Measurements from ENCODE around the gene KRTAP1-1. TPM values are rescaled to one million over a fixed set of nuclear protein-coding genes. Genes with fewer than 3 reads are reported as not detected.
"Not testable (repeated sequence)": the region's sequence is repeated elsewhere in the genome, so short reads cannot be mapped to it uniquely, and the experiment has no call there.

KRTAP1-1 gene
- total RNA-seq, 1 donor from 2014 or later, result not detected

DNA sequence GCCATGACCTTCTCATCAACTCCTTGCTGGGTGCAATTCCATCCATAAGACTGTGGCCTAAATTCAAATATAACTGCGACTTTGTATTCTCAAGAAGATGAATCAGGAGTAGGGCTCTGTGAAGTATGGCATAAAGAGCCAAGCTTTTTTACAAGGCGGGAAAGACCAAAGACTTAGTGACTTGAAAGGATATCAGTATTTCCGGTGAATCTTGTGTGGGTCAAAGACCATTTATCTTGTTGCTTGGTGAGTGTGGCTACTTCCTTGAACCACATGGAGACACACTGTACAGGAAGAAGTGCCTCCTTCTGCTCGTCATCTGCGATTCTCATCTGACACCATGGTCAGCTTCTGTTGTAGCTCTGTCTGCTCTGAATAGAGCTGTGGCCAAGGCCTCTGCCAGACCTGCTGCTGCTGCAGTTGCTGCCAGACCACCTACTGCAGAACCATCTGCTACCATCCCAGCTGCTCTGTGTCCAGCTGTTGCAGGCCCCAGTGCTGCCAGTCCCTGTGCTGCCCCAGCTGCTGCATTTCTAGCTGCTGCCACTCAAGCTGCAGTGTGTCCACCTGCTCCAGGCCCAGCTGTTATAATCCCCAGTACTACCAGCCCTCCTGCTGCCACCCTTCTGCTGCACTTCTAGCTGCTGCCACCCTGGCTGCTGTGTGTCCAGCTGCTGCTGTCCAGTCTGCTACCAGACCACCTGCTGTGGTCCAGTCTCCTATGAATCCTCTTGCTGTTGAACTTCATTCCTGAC lies 30.5 kb upstream of the KRTAP1-1 start:
- DNase-seq (ENCODE audit: low read depth), result no peak
- Histone ChIP-seq H3K36me3 (ENCODE audit: control insufficient read depth, insufficient read depth, low read length) (no peaks in the 10 kb centered on the region), H3K4me3 (ENCODE audit: low read depth, low read length) (no peak overlapping the region), H3K27me3 (ENCODE audit: control insufficient read depth, insufficient read depth, low read length) (no peaks in the 10 kb centered on the region)
- peak; percentile 50 for FAIRE-seq
- TF ChIP-seq, protein P1, sequence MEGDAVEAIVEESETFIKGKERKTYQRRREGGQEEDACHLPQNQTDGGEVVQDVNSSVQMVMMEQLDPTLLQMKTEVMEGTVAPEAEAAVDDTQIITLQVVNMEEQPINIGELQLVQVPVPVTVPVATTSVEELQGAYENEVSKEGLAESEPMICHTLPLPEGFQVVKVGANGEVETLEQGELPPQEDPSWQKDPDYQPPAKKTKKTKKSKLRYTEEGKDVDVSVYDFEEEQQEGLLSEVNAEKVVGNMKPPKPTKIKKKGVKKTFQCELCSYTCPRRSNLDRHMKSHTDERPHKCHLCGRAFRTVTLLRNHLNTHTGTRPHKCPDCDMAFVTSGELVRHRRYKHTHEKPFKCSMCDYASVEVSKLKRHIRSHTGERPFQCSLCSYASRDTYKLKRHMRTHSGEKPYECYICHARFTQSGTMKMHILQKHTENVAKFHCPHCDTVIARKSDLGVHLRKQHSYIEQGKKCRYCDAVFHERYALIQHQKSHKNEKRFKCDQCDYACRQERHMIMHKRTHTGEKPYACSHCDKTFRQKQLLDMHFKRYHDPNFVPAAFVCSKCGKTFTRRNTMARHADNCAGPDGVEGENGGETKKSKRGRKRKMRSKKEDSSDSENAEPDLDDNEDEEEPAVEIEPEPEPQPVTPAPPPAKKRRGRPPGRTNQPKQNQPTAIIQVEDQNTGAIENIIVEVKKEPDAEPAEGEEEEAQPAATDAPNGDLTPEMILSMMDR (IDR thresholded peaks at IDR 0.05; ENCODE audit: insufficient read depth, low read length, severe bottlenecking), result no peak

- FAIRE-seq (no peak), DNase-seq (ENCODE audit: low read depth) (no peak)
- H3K27me3 ChIP-seq (ENCODE audit: control insufficient read depth, insufficient read depth, low read length), result no peaks in the 10 kb centered on the region
- no peaks in the 10 kb centered on the region for H3K36me3 ChIP-seq (ENCODE audit: control insufficient read depth, insufficient read depth, low read length)
- H3K4me3 ChIP-seq (ENCODE audit: low read depth, low read length), result no peak overlapping the region
- TF ChIP-seq, protein P1 (IDR thresholded peaks at IDR 0.05; ENCODE audit: insufficient read depth, low read length, severe bottlenecking), result no peak
Measured at GRCh38 chr17:41069031-41069430, 27.8 kb upstream of the KRTAP1-1 start.

DNA sequence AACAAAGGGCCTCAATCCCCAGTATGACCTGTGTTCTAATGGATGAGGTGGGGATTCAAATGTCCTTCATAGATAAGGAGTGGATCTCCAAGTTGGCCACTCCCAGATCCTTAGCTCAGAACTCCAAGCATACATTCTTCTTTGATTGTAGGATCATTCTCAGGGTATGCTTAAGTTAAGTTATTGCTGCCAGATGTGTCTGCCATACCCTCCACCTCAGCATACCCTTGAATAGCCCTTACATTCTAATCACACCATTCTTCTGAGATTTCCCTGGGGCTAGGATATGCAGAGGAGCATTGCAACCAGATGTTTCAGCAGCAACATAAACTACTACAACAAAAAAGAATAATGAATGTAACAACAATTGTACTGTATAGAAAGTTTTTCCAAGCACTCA lies 26.0 kb upstream of the KRTAP1-1 start:
- H3K4me3 ChIP-seq (ENCODE audit: low read depth, low read length), result no peak overlapping the region
- DNase-seq (ENCODE audit: low read depth), result no peak
- FAIRE-seq, result no peak
- H3K36me3 ChIP-seq (ENCODE audit: control insufficient read depth, insufficient read depth, low read length), result no peaks in the 10 kb centered on the region
- TF ChIP-seq, protein P1 (IDR thresholded peaks at IDR 0.05; ENCODE audit: insufficient read depth, low read length, severe bottlenecking), result no peak
- no peaks in the 10 kb centered on the region for H3K27me3 ChIP-seq (ENCODE audit: control insufficient read depth, insufficient read depth, low read length)

- DNase-seq (ENCODE audit: low read depth) (peak; percentile 94), FAIRE-seq (no peak)
- TF ChIP-seq, protein P1 (IDR thresholded peaks at IDR 0.05; ENCODE audit: insufficient read depth, low read length, severe bottlenecking), result no peak
- no peaks in the 10 kb centered on the region for H3K36me3 ChIP-seq (ENCODE audit: control insufficient read depth, insufficient read depth, low read length)
- H3K4me3 ChIP-seq (ENCODE audit: low read depth, low read length), result no peak within 1 kb of the TSS
- H3K27me3 ChIP-seq (ENCODE audit: control insufficient read depth, insufficient read depth, low read length), result no peaks in the 10 kb centered on the region
Measured at GRCh38 chr17:41065829-41066624, 24.8 kb upstream of the KRTAP1-1 start, which contains the start of gene KRTAP2-4. Gene KRTAP2-4, minus strand, starts transcription at chr17:41065879. Its CDS starts 34 bp downstream, at chr17:41065845.

DNA sequence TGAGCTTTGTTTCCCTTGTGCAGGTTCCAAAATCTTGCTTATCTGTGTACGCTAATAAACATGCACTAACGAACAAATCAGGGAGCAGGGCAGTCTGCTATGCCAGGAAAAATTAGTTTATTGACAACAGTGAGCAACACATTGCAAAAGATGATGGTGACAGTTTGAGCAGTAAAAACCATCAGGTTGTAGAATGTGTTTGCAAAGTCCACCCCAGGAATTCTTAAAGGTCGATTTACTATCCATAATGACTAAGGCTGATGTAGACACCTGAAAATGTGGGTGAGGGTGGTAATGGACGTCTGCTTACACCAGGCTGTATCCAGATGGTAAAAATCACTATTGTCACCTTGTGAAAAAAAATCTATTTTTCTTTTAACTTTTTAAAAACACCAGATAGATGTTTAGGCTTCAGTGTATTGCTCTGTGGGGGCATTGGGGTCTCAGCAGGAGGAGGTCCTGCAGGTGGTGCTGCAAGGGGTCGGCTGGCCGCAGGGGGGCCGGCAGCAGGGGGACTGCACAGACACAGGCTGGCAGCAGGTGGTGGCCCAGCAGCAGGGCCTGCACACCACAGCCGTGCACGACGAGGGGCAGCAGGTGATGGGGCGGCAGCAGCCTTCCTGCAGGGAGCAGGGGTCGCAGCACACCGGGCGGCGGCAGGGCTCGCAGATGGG lies 23.9 kb upstream of the KRTAP1-1 start:
- not testable (repeated sequence) for DNase-seq (ENCODE audit: low read depth); FAIRE-seq; H3K4me3 ChIP-seq (ENCODE audit: low read depth, low read length)

GRCh38 chr17:41064301-41064700 lies 23.1 kb upstream of the KRTAP1-1 start:
- no peak for FAIRE-seq
- Histone ChIP-seq H3K36me3 (ENCODE audit: control insufficient read depth, insufficient read depth, low read length) (no peaks in the 10 kb centered on the region), H3K4me3 (ENCODE audit: low read depth, low read length) (no peak overlapping the region), H3K27me3 (ENCODE audit: control insufficient read depth, insufficient read depth, low read length) (no peaks in the 10 kb centered on the region)
- no peak for DNase-seq (ENCODE audit: low read depth)
- TF ChIP-seq, protein P1 (IDR thresholded peaks at IDR 0.05; ENCODE audit: insufficient read depth, low read length, severe bottlenecking), result no peak

More for the DNA sequence above, 23.9 kb upstream of the KRTAP1-1 start:
- H3K27me3 ChIP-seq (ENCODE audit: control insufficient read depth, insufficient read depth, low read length); H3K36me3 ChIP-seq (ENCODE audit: control insufficient read depth, insufficient read depth, low read length): not testable (repeated sequence)
